ENCODE measurements around the gene POP7.

- TF ChIP-seq POLR2AphosphoS5 (IDR thresholded peaks at IDR 0.05) (no peak), RAD21 (conservative IDR thresholded peaks at IDR 0.05) (no peak), EZH2 (IDR thresholded peaks at IDR 0.05; ENCODE audit: borderline replicate concordance, insufficient read depth, low read length, poor library complexity, severe bottlenecking) (no peak), REST (IDR thresholded peaks at IDR 0.05; ENCODE audit: borderline replicate concordance) (no peak), CTCF (IDR thresholded peaks at IDR 0.05; ENCODE audit: poor library complexity, severe bottlenecking) (no peak), TAF1 (IDR thresholded peaks at IDR 0.05; ENCODE audit: low read depth) (no peak), EP300 (conservative IDR thresholded peaks at IDR 0.05; ENCODE audit: poor library complexity, severe bottlenecking) (no peak)
Measured at GRCh38 chr7:100719523-100720278, 13.8 kb downstream of the POP7 start.
